ENCODE data around the gene PIWIL4. TPM values are rescaled to one million over a fixed set of nuclear protein-coding genes. Genes with fewer than 3 reads are reported as not detected.

PIWIL4 gene
- total RNA-seq, 1 donor from 2014 or later: 0.59 TPM

GRCh38 chr11:94662846-94663390, 95.8 kb downstream of the PIWIL4 start:
- no peak overlapping the region for H3K4me3 ChIP-seq (ENCODE audit: insufficient read depth, low read depth, low read length)
- no peak overlapping the region for H3K4me2 ChIP-seq (ENCODE audit: low read length)
- no peaks in the 10 kb centered on the region for H3K9me3 ChIP-seq (ENCODE audit: insufficient read depth, low read depth, low read length)
- no peaks in the 10 kb centered on the region for H3K4me1 ChIP-seq (ENCODE audit: insufficient read depth, low read length)
- H3K27ac ChIP-seq (ENCODE audit: low read depth, low read length): no peak overlapping the region
- H4K20me1 ChIP-seq (ENCODE audit: insufficient read depth, low read length): no peaks in the 10 kb centered on the region
- H2AFZ ChIP-seq (ENCODE audit: low read depth, low read length): no peak overlapping the region
- H3K36me3 ChIP-seq (ENCODE audit: insufficient read depth, low read length): no peaks in the 10 kb centered on the region
- no peak overlapping the region for H3K27ac Mint-ChIP-seq (ENCODE audit: unreplicated experiment)
- no peaks in the 10 kb centered on the region for H3K79me2 ChIP-seq (ENCODE audit: insufficient read depth, low read length)
- H3K27me3 Mint-ChIP-seq (ENCODE audit: low read depth, unreplicated experiment): peaks cover 10% of the 10 kb centered on the region
- DNase-seq (ENCODE audit: low read depth) (no peak), FAIRE-seq (no peak)
- H3K9me3 Mint-ChIP-seq (ENCODE audit: unreplicated experiment): peaks cover 8% of the 10 kb centered on the region
- TF ChIP-seq EZH2 (IDR thresholded peaks at IDR 0.05; ENCODE audit: insufficient read depth, low read length) (no peak), CTCF (IDR thresholded peaks at IDR 0.05; ENCODE audit: insufficient read depth, low read depth, low read length) (no peak)
- peaks cover 6% of the 10 kb centered on the region for H3K36me3 Mint-ChIP-seq (ENCODE audit: low read depth, unreplicated experiment)
- no peaks in the 10 kb centered on the region for H3K4me1 Mint-ChIP-seq (ENCODE audit: low read depth, unreplicated experiment)
- H3K9ac ChIP-seq (ENCODE audit: low read length): no peak overlapping the region
- H3K27me3 ChIP-seq (ENCODE audit: insufficient read depth, low read length): no peaks in the 10 kb centered on the region
- no peak overlapping the region for H3K4me3 Mint-ChIP-seq (ENCODE audit: unreplicated experiment)

- H3K27me3 ChIP-seq (ENCODE audit: insufficient read depth, low read length): no peaks in the 10 kb centered on the region
- no peak for FAIRE-seq
- Mint-ChIP-seq H3K4me3 (ENCODE audit: unreplicated experiment) (no peak overlapping the region), H3K27ac (ENCODE audit: unreplicated experiment) (no peak overlapping the region), H3K27me3 (ENCODE audit: low read depth, unreplicated experiment) (peaks cover 10% of the 10 kb centered on the region), H3K9me3 (ENCODE audit: unreplicated experiment) (peaks cover 8% of the 10 kb centered on the region), H3K4me1 (ENCODE audit: low read depth, unreplicated experiment) (no peaks in the 10 kb centered on the region), H3K36me3 (ENCODE audit: low read depth, unreplicated experiment) (peaks cover 6% of the 10 kb centered on the region)
- no peak overlapping the region for H3K27ac ChIP-seq (ENCODE audit: low read depth, low read length)
- no peak overlapping the region for H2AFZ ChIP-seq (ENCODE audit: low read depth, low read length)
- no peaks in the 10 kb centered on the region for H4K20me1 ChIP-seq (ENCODE audit: insufficient read depth, low read length)
- H3K79me2 ChIP-seq (ENCODE audit: insufficient read depth, low read length): no peaks in the 10 kb centered on the region
- no peaks in the 10 kb centered on the region for H3K4me1 ChIP-seq (ENCODE audit: insufficient read depth, low read length)
- no peaks in the 10 kb centered on the region for H3K36me3 ChIP-seq (ENCODE audit: insufficient read depth, low read length)
- H3K4me2 ChIP-seq (ENCODE audit: low read length): no peak overlapping the region
- no peak for TF ChIP-seq EZH2 (IDR thresholded peaks at IDR 0.05; ENCODE audit: insufficient read depth, low read length)
- TF ChIP-seq CTCF (IDR thresholded peaks at IDR 0.05; ENCODE audit: insufficient read depth, low read depth, low read length): no peak
- no peaks in the 10 kb centered on the region for H3K9me3 ChIP-seq (ENCODE audit: insufficient read depth, low read depth, low read length)
- DNase-seq (ENCODE audit: low read depth): no peak
- H3K9ac ChIP-seq (ENCODE audit: low read length): no peak overlapping the region
- no peak overlapping the region for H3K4me3 ChIP-seq (ENCODE audit: insufficient read depth, low read depth, low read length)
Measured at GRCh38 chr11:94664346-94664745, 97.2 kb downstream of the PIWIL4 start.

GRCh38 chr11:94665116-94665659, 98.0 kb downstream of the PIWIL4 start:
- Histone ChIP-seq H3K36me3 (ENCODE audit: insufficient read depth, low read length) (no peaks in the 10 kb centered on the region), H3K27ac (ENCODE audit: low read depth, low read length) (no peak overlapping the region), H3K9me3 (ENCODE audit: insufficient read depth, low read depth, low read length) (no peaks in the 10 kb centered on the region), H3K79me2 (ENCODE audit: insufficient read depth, low read length) (no peaks in the 10 kb centered on the region), H3K4me1 (ENCODE audit: insufficient read depth, low read length) (no peaks in the 10 kb centered on the region), H3K4me2 (ENCODE audit: low read length) (no peak overlapping the region), H3K4me3 (ENCODE audit: insufficient read depth, low read depth, low read length) (no peak overlapping the region), H2AFZ (ENCODE audit: low read depth, low read length) (no peak overlapping the region), H3K9ac (ENCODE audit: low read length) (no peak overlapping the region), H3K27me3 (ENCODE audit: insufficient read depth, low read length) (no peaks in the 10 kb centered on the region), H4K20me1 (ENCODE audit: insufficient read depth, low read length) (no peaks in the 10 kb centered on the region)
- no peak overlapping the region for H3K4me3 Mint-ChIP-seq (ENCODE audit: unreplicated experiment)
- no peak overlapping the region for H3K27ac Mint-ChIP-seq (ENCODE audit: unreplicated experiment)
- H3K4me1 Mint-ChIP-seq (ENCODE audit: low read depth, unreplicated experiment): no peaks in the 10 kb centered on the region
- TF ChIP-seq CTCF (IDR thresholded peaks at IDR 0.05; ENCODE audit: insufficient read depth, low read depth, low read length) (no peak), EZH2 (IDR thresholded peaks at IDR 0.05; ENCODE audit: insufficient read depth, low read length) (no peak)
- DNase-seq (ENCODE audit: low read depth): no peak
- H3K27me3 Mint-ChIP-seq (ENCODE audit: low read depth, unreplicated experiment): peaks cover 10% of the 10 kb centered on the region
- FAIRE-seq: no peak
- peaks cover 6% of the 10 kb centered on the region for H3K36me3 Mint-ChIP-seq (ENCODE audit: low read depth, unreplicated experiment)
- H3K9me3 Mint-ChIP-seq (ENCODE audit: unreplicated experiment): peaks cover 8% of the 10 kb centered on the region
